ENCODE data around the gene ATE1. TPM values are rescaled to one million over a fixed set of nuclear protein-coding genes. Genes with fewer than 3 reads are reported as not detected.

Gene ATE1
- total RNA-seq, 1 experiment from 2014 or later, result 23.8 TPM

- peaks cover 4% of the 10 kb centered on the region for H3K36me3 Mint-ChIP-seq
- H3K4me1 Mint-ChIP-seq, result peaks cover 10% of the 10 kb centered on the region
- POLR2A ChIA-PET, result no interaction called here
- DNase-seq (ENCODE audit: low spot score) (no peak), ATAC-seq (no peak)
- H3K27me3 Mint-ChIP-seq (ENCODE audit: low read depth), result no peaks in the 10 kb centered on the region
- TF ChIP-seq, protein P1, sequence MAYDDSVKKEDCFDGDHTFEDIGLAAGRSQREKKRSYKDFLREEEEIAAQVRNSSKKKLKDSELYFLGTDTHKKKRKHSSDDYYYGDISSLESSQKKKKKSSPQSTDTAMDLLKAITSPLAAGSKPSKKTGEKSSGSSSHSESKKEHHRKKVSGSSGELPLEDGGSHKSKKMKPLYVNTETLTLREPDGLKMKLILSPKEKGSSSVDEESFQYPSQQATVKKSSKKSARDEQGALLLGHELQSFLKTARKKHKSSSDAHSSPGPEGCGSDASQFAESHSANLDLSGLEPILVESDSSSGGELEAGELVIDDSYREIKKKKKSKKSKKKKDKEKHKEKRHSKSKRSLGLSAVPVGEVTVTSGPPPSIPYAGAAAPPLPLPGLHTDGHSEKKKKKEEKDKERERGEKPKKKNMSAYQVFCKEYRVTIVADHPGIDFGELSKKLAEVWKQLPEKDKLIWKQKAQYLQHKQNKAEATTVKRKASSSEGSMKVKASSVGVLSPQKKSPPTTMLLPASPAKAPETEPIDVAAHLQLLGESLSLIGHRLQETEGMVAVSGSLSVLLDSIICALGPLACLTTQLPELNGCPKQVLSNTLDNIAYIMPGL (CRISPR knock-in tag; IDR thresholded peaks at IDR 0.05), result no peak
- no peak for TF ChIP-seq GRHL2 (CRISPR knock-in tag; IDR thresholded peaks at IDR 0.05; ENCODE audit: insufficient replicate concordance, severe bottlenecking)
- TF ChIP-seq PRRX2 (CRISPR knock-in tag; IDR thresholded peaks at IDR 0.05), result peak; percentile 10; the same call in 1 of the 2 replicates
- H3K27ac Mint-ChIP-seq, result no peak overlapping the region
- CTCF ChIA-PET, result interaction anchor here (1.3 kb wide), 1 partner anchor 23 kb away, joined by 9 read pairs; the partner anchor contains the start of gene NSMCE4A
- no peaks in the 10 kb centered on the region for H3K9me3 Mint-ChIP-seq
- H3K4me3 Mint-ChIP-seq, result no peak overlapping the region
These were observed 24.4 kb upstream of the ATE1 start for GRCh38 chr10:121952226-121952625.

DNA sequence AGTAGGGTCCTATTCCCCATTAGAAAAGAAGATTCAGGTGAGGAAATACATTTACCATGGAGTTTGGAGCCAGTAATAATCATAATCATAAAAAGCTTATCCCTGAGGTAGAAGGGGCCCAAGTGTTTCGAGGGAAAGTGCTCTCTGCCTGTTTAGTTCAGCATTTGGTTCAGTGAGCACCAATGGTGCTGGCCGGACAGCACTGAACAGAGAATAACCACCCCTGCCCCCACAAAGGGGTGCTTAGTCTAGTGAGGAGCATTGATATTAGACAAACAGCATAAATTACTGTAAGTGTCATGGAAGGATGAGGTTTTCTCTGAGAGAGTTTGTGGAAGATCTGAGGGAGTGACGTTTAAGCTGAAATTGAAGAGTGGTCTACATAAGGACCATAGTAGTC lies 21.6 kb upstream of the ATE1 start:
- H3K9me3 Mint-ChIP-seq, result no peaks in the 10 kb centered on the region
- ATAC-seq (no peak), DNase-seq (ENCODE audit: low spot score) (no peak)
- POLR2A ChIA-PET, result interaction anchor here (0.7 kb wide), 1 partner anchor 1009 kb away, joined by 6 read pairs; no protein-coding TSS in a partner anchor
- H3K27me3 Mint-ChIP-seq (ENCODE audit: low read depth), result no peaks in the 10 kb centered on the region
- peaks cover 10% of the 10 kb centered on the region for H3K4me1 Mint-ChIP-seq
- H3K27ac Mint-ChIP-seq, result no peak overlapping the region
- CTCF ChIA-PET, result no interaction called here
- no peak overlapping the region for H3K4me3 Mint-ChIP-seq
- TF ChIP-seq ZNF423 (CRISPR knock-in tag; IDR thresholded peaks at IDR 0.05) (no peak), NFE2L1 (CRISPR knock-in tag; IDR thresholded peaks at IDR 0.05) (no peak), NFYB (CRISPR knock-in tag; conservative IDR thresholded peaks at IDR 0.05; ENCODE audit: low read depth) (no peak), ZBTB21 (CRISPR knock-in tag; IDR thresholded peaks at IDR 0.05; ENCODE audit: borderline replicate concordance) (no peak), SMAD3 (CRISPR knock-in tag; IDR thresholded peaks at IDR 0.05; ENCODE audit: borderline replicate concordance) (no peak)
- TF ChIP-seq, protein P2, sequence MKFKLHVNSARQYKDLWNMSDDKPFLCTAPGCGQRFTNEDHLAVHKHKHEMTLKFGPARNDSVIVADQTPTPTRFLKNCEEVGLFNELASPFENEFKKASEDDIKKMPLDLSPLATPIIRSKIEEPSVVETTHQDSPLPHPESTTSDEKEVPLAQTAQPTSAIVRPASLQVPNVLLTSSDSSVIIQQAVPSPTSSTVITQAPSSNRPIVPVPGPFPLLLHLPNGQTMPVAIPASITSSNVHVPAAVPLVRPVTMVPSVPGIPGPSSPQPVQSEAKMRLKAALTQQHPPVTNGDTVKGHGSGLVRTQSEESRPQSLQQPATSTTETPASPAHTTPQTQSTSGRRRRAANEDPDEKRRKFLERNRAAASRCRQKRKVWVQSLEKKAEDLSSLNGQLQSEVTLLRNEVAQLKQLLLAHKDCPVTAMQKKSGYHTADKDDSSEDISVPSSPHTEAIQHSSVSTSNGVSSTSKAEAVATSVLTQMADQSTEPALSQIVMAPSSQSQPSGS (CRISPR knock-in tag; IDR thresholded peaks at IDR 0.05; ENCODE audit: borderline replicate concordance, low read depth), result no peak
- TF ChIP-seq, protein P1 (CRISPR knock-in tag; IDR thresholded peaks at IDR 0.05), result no peak
- TF ChIP-seq, protein P3, sequence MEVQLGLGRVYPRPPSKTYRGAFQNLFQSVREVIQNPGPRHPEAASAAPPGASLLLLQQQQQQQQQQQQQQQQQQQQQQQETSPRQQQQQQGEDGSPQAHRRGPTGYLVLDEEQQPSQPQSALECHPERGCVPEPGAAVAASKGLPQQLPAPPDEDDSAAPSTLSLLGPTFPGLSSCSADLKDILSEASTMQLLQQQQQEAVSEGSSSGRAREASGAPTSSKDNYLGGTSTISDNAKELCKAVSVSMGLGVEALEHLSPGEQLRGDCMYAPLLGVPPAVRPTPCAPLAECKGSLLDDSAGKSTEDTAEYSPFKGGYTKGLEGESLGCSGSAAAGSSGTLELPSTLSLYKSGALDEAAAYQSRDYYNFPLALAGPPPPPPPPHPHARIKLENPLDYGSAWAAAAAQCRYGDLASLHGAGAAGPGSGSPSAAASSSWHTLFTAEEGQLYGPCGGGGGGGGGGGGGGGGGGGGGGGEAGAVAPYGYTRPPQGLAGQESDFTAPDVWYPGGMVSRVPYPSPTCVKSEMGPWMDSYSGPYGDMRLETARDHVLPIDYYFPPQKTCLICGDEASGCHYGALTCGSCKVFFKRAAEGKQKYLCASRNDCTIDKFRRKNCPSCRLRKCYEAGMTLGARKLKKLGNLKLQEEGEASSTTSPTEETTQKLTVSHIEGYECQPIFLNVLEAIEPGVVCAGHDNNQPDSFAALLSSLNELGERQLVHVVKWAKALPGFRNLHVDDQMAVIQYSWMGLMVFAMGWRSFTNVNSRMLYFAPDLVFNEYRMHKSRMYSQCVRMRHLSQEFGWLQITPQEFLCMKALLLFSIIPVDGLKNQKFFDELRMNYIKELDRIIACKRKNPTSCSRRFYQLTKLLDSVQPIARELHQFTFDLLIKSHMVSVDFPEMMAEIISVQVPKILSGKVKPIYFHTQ (CRISPR knock-in tag; IDR thresholded peaks at IDR 0.05), result no peak
- TF ChIP-seq, protein P4, sequence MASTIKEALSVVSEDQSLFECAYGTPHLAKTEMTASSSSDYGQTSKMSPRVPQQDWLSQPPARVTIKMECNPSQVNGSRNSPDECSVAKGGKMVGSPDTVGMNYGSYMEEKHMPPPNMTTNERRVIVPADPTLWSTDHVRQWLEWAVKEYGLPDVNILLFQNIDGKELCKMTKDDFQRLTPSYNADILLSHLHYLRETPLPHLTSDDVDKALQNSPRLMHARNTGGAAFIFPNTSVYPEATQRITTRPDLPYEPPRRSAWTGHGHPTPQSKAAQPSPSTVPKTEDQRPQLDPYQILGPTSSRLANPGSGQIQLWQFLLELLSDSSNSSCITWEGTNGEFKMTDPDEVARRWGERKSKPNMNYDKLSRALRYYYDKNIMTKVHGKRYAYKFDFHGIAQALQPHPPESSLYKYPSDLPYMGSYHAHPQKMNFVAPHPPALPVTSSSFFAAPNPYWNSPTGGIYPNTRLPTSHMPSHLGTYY (CRISPR knock-in tag; IDR thresholded peaks at IDR 0.05), result no peak
- H3K36me3 Mint-ChIP-seq, result no peaks in the 10 kb centered on the region

GRCh38 chr10:121949049-121949448 lies 21.2 kb upstream of the ATE1 start:
- H3K27ac Mint-ChIP-seq, result no peak overlapping the region
- TF ChIP-seq, protein P5, sequence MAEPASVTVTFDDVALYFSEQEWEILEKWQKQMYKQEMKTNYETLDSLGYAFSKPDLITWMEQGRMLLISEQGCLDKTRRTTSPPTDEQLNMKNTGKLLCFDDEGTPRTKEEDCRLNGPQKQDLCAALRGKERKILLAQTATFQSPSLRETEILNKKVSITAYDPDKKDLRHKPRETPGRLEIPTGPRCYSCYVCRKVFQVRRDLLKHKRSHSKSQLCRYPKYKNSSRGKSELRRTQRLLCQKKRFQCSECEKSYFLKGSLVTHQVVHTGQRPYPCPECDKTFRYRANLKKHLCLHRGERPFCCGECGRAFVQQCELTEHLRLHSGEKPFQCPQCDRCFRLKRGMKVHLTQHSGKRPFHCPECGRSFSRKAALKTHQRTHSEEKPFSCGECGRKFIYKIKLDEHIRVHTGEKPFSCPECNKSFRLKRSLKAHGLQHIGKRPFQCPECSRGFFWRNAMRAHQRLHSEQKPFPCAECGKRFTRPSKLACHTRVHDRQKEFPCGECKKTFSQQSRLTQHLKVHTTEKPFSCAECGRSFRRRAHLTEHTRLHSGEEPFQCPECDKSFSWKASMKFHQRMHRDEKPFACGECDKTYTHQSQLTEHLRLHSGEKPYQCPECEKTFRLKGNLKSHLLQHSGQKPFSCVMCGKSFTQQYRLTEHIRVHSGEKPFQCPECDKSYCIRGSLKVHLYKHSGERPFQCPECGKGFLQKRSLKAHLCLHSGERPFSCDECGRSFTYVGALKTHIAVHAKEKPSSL (CRISPR knock-in tag; conservative IDR thresholded peaks at IDR 0.05), result no peak
- TF ChIP-seq NFE2L1 (CRISPR knock-in tag; IDR thresholded peaks at IDR 0.05) (no peak), ZNF232 (CRISPR knock-in tag; IDR thresholded peaks at IDR 0.05) (no peak)
- ATAC-seq (no peak), DNase-seq (ENCODE audit: low spot score) (no peak)
- ChIA-PET CTCF (no interaction called here), POLR2A (interaction anchor here (0.7 kb wide), 1 partner anchor 1008 kb away, joined by 6 read pairs; no protein-coding TSS in a partner anchor)
- peaks cover 10% of the 10 kb centered on the region for H3K4me1 Mint-ChIP-seq
- H3K27me3 Mint-ChIP-seq (ENCODE audit: low read depth), result no peaks in the 10 kb centered on the region
- no peaks in the 10 kb centered on the region for H3K9me3 Mint-ChIP-seq
- no peak overlapping the region for H3K4me3 Mint-ChIP-seq
- H3K36me3 Mint-ChIP-seq, result no peaks in the 10 kb centered on the region

Data from WTC11 (cell line).